Mammary epithelial cell (primary cell): Measurements from ENCODE around the gene HSD11B1.

Experiments used
- EZH2 ChIP-seq: IDR thresholded peaks from 2 replicates; pipeline ENCODE4 v1.6.1; 2012; ENCODE audit warnings: low read length, inconsistent platforms, borderline replicate concordance
- TF ChIP-seq, protein P1 (sequence below), 2 donors: IDR thresholded peaks in 1 of 2; conservative IDR thresholded peaks in 1 of 2; 2 replicates each; pipeline ENCODE4 v1.5.1; 2011 to 2012; ENCODE audit warnings: inconsistent platforms in 2 of 2, low read length in 2 of 2, mild to moderate bottlenecking in 2 of 2, control low read depth in 1 of 2, low read depth in 1 of 2; ENCODE audit not compliant: insufficient read depth in 1 of 2; ENCODE audit errors: extremely low read depth in 1 of 2

DNA sequence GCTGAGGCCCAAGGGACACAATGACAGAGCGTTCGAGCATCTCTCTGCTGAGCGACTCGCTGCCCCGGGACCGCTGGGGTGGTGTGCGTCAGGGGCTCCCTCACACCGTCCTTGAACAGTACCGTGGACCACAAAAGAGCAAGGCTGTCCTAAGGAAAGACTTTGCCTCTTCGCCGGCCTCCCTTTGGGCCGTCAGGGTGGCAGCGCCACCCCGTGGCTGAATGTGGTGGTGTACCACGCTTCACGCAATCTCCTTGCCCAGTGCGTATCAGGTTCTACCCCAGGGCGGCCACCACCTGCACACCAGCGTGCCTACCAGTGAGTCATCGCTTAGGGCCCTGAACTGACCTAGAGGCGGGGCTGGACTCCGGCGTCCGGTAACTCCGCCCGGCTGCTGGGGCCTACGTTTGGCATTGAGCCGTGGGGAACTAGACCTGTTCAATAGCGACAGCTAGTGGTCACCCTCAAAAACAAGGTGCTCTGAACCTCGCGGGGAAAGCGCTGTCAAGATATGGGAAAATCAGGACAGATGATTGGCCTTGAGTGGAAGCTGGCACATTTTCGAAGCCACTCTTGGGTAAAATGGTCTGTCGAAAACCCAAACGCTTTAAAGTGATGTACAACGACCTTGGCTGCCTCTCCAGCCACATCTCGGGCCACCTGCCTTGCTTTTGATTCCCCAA lies 43.1 kb downstream of the HSD11B1 start:
- TF ChIP-seq, protein P1, sequence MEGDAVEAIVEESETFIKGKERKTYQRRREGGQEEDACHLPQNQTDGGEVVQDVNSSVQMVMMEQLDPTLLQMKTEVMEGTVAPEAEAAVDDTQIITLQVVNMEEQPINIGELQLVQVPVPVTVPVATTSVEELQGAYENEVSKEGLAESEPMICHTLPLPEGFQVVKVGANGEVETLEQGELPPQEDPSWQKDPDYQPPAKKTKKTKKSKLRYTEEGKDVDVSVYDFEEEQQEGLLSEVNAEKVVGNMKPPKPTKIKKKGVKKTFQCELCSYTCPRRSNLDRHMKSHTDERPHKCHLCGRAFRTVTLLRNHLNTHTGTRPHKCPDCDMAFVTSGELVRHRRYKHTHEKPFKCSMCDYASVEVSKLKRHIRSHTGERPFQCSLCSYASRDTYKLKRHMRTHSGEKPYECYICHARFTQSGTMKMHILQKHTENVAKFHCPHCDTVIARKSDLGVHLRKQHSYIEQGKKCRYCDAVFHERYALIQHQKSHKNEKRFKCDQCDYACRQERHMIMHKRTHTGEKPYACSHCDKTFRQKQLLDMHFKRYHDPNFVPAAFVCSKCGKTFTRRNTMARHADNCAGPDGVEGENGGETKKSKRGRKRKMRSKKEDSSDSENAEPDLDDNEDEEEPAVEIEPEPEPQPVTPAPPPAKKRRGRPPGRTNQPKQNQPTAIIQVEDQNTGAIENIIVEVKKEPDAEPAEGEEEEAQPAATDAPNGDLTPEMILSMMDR (conservative IDR thresholded peaks at IDR 0.05 in 1 of 2, IDR thresholded peaks at IDR 0.05 in 1 of 2; ENCODE audit: extremely low read depth in 1 of 2, insufficient read depth in 1 of 2, low read depth in 1 of 2, low read length in 2 of 2): peak; percentile 69 to 74
- no peak for TF ChIP-seq EZH2
